Natural killer cell (primary cell): ENCODE results near the gene E2F7. TPM values are rescaled to one million over a fixed set of nuclear protein-coding genes. Genes with fewer than 3 reads are reported as not detected.

Experiments used
- ATAC-seq, 3 donors: fragments of 150-1000 bp in 2 of 3; fragments of 200-7000 bp in 1 of 3; cut with Tn5 transposase; 1 replicate in 1 of 3; 2 replicates in 2 of 3; pipeline ENCODE4 v1.10.0; 2021; ENCODE audit warnings: mild to moderate bottlenecking in 2 of 3, moderate library complexity in 2 of 3
- DNase-seq, 2 donors: peaks; one replicate each; pipeline versions ENCODE4 v3.0.0 to v3.0.0-alpha.2; 2013 to 2021; ENCODE audit warnings: mixed read lengths in 1 of 2
- H3K27ac ChIP-seq: one replicate; pipeline ENCODE4 v1.5.1; 2013; ENCODE audit warnings: mild to moderate bottlenecking, low read length
- H3K27me3 ChIP-seq: one replicate; pipeline ENCODE4 v1.6.1; 2013; ENCODE audit warnings: low read length; ENCODE audit not compliant: control insufficient read depth, insufficient read depth
- H3K36me3 ChIP-seq: one replicate; pipeline ENCODE4 v1.6.1; 2013; ENCODE audit warnings: low read length; ENCODE audit not compliant: control insufficient read depth, insufficient read depth
- H3K4me1 ChIP-seq: one replicate; pipeline ENCODE4 v1.6.1; 2013; ENCODE audit warnings: low read length; ENCODE audit not compliant: control insufficient read depth, insufficient read depth
- H3K4me3 ChIP-seq: one replicate; pipeline ENCODE4 v1.5.1; 2013; ENCODE audit warnings: low read length
- H3K9me3 ChIP-seq: one replicate; pipeline ENCODE4 v1.6.1; 2013; ENCODE audit warnings: low read length; ENCODE audit not compliant: control insufficient read depth, insufficient read depth
- H3K27ac Mint-ChIP-seq, 2 donors: one replicate each; pipeline ENCODE4 v1.8.0; 2022; ENCODE audit warnings: mild to moderate bottlenecking in 2 of 2, mixed read lengths in 2 of 2, moderate library complexity in 1 of 2
- H3K27me3 Mint-ChIP-seq, 2 donors: one replicate each; pipeline ENCODE4 v1.8.0; 2022; ENCODE audit warnings: low read depth in 2 of 2, mixed read lengths in 2 of 2
- H3K36me3 Mint-ChIP-seq: one replicate; pipeline ENCODE4 v1.8.0; 2022; ENCODE audit warnings: mixed read lengths
- H3K4me1 Mint-ChIP-seq, 2 donors: one replicate each; pipeline ENCODE4 v1.8.0; 2022; ENCODE audit warnings: mixed read lengths in 2 of 2
- H3K4me3 Mint-ChIP-seq: one replicate; pipeline ENCODE4 v1.8.0; 2022; ENCODE audit warnings: mild to moderate bottlenecking, moderate library complexity, mixed read lengths
- H3K9me3 Mint-ChIP-seq, 2 donors: one replicate each; pipeline ENCODE4 v1.8.0; 2022; ENCODE audit warnings: mixed read lengths in 2 of 2
- WGBS: methylation state at CpG from one replicate; pipeline ENCODE4 v1.1.7; 2013; ENCODE audit warnings: missing lambda C conversion rate; ENCODE audit not compliant: insufficient coverage; 5-methylcytosine and 5-hydroxymethylcytosine counted together
- intact Hi-C: fragments of 100-400 bp; cut with micrococcal nuclease; formaldehyde crosslinking; loops from one replicate; pipeline ENCODE4 v1.14.2; 2022
- total RNA-seq, 4 donors: library from RNA; stranded (reverse); fragments of 120-200 nt in 1 of 4; gene quantifications; one replicate each; pipeline versions ENCODE4 v1.2.3 to v1.2.4, GENCODE V29; 2013 to 2022
- TF ChIP-seq, protein P1 (sequence below): fragments of 200-600 bp; IDR thresholded peaks from one replicate; pipeline ENCODE4 v1.8.0; 2022; ENCODE audit warnings: antibody characterized with exemption

E2F7 gene
- total RNA-seq, 3 donors from 2014 or later (not counting 1 experiment from before 2014, with no cell fraction given): 0.30 to 1.1 (median 0.59) TPM

DNA sequence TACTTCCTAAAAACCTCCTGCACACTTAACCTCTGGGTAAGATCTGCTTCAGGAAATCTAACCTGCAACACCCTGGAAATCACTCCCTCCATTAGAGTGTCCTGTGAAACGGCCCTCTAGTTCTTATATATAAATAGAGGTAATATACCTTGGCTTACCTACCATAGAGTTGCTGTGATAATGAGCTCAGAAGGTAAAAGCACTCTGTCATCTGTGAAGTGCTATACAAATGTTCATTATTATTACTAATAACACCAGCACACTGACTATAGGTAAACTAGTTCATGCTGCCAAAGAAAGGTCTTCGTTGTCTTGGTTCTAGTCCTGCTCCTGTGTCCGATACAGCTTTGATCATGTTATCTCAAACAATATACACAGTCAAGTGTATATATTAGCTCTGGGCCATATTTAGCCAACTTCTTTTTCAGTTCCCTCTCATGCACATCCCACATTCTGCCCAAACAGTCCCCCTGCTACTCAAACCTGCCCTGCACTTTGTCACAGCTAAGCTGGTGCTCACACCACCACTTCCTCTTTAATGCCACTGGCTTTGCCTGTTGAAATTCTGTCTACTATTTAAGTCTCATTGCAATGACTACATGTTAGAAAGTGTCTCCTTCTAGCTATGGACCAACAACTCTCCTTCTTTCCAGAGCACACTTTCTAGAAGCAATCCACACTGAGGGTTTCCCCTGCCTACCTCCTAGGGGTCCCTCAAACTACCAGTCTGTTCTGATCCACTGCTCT is 5.1 kb downstream of the E2F7 start:
- H3K4me1 Mint-ChIP-seq: peaks cover 16 to 20% of the 10 kb centered on the region in 2 donors
- H3K27ac Mint-ChIP-seq: no peak overlapping the region
- no peaks in the 10 kb centered on the region for H3K9me3 ChIP-seq
- WGBS: 73% methylated on average over 2 of the region's 3 CpGs
- no peaks in the 10 kb centered on the region for H3K36me3 ChIP-seq
- peaks cover 3% of the 10 kb centered on the region for H3K27me3 ChIP-seq
- peaks cover 8% of the 10 kb centered on the region for H3K4me1 ChIP-seq
- H3K4me3 ChIP-seq: no peak overlapping the region
- H3K9me3 Mint-ChIP-seq: no peaks in the 10 kb centered on the region
- peak overlapping the region; percentile 5 for H3K27ac ChIP-seq
- H3K27me3 Mint-ChIP-seq: peaks cover 7% of the 10 kb centered on the region in 2 donors
- intact Hi-C loops: no loop called here
- DNase-seq: no peak
- TF ChIP-seq, protein P1, sequence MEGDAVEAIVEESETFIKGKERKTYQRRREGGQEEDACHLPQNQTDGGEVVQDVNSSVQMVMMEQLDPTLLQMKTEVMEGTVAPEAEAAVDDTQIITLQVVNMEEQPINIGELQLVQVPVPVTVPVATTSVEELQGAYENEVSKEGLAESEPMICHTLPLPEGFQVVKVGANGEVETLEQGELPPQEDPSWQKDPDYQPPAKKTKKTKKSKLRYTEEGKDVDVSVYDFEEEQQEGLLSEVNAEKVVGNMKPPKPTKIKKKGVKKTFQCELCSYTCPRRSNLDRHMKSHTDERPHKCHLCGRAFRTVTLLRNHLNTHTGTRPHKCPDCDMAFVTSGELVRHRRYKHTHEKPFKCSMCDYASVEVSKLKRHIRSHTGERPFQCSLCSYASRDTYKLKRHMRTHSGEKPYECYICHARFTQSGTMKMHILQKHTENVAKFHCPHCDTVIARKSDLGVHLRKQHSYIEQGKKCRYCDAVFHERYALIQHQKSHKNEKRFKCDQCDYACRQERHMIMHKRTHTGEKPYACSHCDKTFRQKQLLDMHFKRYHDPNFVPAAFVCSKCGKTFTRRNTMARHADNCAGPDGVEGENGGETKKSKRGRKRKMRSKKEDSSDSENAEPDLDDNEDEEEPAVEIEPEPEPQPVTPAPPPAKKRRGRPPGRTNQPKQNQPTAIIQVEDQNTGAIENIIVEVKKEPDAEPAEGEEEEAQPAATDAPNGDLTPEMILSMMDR: no peak
- ATAC-seq: peak in 2 of 3 donors; percentile 37 to 45
- no peaks in the 10 kb centered on the region for H3K36me3 Mint-ChIP-seq
- no peak overlapping the region for H3K4me3 Mint-ChIP-seq

DNA sequence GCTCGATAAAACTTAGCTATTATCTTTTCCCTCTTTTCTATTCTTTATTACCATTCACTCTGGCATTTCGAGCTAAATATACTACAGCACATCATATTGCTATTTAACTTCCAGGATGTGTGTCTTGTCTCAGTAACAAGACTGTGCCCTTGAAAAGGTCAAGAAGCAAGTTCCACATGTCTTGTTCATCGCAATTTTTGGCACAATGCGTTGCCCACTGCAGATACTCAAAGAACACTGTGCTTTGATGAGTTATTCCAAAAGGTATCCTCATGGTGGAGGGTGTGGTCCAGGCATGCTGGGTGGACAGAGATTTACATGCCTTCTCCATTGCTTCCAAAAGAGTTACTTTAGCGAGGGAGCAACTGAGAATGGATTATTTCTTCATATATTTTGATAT is 6.6 kb downstream of the E2F7 start:
- peaks cover 3 to 7% of the 10 kb centered on the region in 2 donors for H3K27me3 Mint-ChIP-seq
- intact Hi-C loops: no loop called here
- Histone ChIP-seq H3K27ac (no peak overlapping the region), H3K4me1 (no peaks in the 10 kb centered on the region), H3K4me3 (no peak overlapping the region), H3K27me3 (no peaks in the 10 kb centered on the region), H3K36me3 (no peaks in the 10 kb centered on the region), H3K9me3 (no peaks in the 10 kb centered on the region)
- H3K4me1 Mint-ChIP-seq: peaks cover 10 to 14% of the 10 kb centered on the region in 2 donors
- H3K4me3 Mint-ChIP-seq: no peak overlapping the region
- H3K9me3 Mint-ChIP-seq: no peaks in the 10 kb centered on the region
- H3K27ac Mint-ChIP-seq: no peak overlapping the region
- H3K36me3 Mint-ChIP-seq: no peaks in the 10 kb centered on the region
- TF ChIP-seq, protein P1: no peak
- 97% methylated on average over 4 of the region's 5 CpGs for WGBS
- ATAC-seq: no peak
- DNase-seq: no peak

DNA sequence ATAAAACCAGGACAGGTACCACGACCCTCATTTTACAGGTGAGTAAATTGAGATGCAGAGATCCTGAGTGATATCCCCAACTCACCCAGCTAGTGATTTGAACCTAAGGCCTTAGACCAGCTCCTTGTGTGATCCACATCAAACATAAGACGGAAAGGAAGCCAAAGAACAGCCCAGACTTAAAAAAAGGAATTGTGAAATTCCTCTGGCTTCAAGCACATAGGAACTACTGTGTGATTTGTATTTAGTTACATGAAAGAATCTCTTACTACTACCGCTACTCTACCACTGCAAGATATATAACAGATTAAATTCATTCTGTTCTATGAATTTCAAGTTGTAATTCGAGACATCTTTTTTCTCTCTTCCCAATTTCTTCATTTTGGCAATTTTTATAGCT is 10.5 kb downstream of the E2F7 start:
- WGBS: 100% methylated on average over 1 of the region's 4 CpGs
- Mint-ChIP-seq H3K4me1 (peaks cover 0 to 1% of the 10 kb centered on the region in 2 donors), H3K4me3 (no peak overlapping the region), H3K9me3 (no peaks in the 10 kb centered on the region), H3K27me3 (no peaks in the 10 kb centered on the region), H3K27ac (no peak overlapping the region), H3K36me3 (no peaks in the 10 kb centered on the region)
- DNase-seq: no peak
- intact Hi-C loops: no loop called here
- ATAC-seq: no peak
- Histone ChIP-seq H3K4me3 (no peak overlapping the region), H3K9me3 (no peaks in the 10 kb centered on the region), H3K27ac (no peak overlapping the region), H3K4me1 (no peaks in the 10 kb centered on the region), H3K27me3 (no peaks in the 10 kb centered on the region), H3K36me3 (no peaks in the 10 kb centered on the region)
- TF ChIP-seq, protein P1: no peak

DNA sequence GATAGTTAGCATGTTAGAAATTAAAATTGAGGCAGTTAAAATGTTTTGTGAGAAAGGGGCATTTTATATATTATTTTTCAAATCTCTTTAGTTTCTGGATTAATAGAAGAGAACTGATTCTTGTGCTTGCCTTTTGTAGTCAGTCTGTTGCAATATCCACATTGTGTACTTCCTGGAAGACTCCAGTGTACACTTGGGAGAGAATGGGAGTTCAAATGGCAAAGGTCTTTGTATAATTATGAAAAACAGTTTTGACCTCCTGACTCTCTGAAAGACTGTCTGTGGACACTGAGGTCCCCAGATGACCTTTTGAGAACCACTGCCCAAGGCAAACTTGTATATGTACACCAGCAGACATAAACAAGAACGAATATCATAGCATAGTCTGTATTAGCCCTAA is 12.1 kb downstream of the E2F7 start:
- no peaks in the 10 kb centered on the region for H3K9me3 ChIP-seq
- H3K9me3 Mint-ChIP-seq: no peaks in the 10 kb centered on the region
- H3K27me3 Mint-ChIP-seq: no peaks in the 10 kb centered on the region
- no peak overlapping the region for H3K4me3 Mint-ChIP-seq
- no peaks in the 10 kb centered on the region for H3K27me3 ChIP-seq
- no CpG with 5 or more reads among the region's 1 CpG for WGBS
- H3K27ac ChIP-seq: no peak overlapping the region
- intact Hi-C loops: no loop called here
- TF ChIP-seq, protein P1: no peak
- H3K36me3 Mint-ChIP-seq: no peaks in the 10 kb centered on the region
- no peak overlapping the region for H3K27ac Mint-ChIP-seq
- no peaks in the 10 kb centered on the region for H3K4me1 Mint-ChIP-seq
- DNase-seq: no peak
- no peak for ATAC-seq
- no peak overlapping the region for H3K4me3 ChIP-seq
- H3K4me1 ChIP-seq: no peaks in the 10 kb centered on the region
- no peaks in the 10 kb centered on the region for H3K36me3 ChIP-seq
